ENCODE measurements around the gene SLC51B.

The SLC51B gene

DNA sequence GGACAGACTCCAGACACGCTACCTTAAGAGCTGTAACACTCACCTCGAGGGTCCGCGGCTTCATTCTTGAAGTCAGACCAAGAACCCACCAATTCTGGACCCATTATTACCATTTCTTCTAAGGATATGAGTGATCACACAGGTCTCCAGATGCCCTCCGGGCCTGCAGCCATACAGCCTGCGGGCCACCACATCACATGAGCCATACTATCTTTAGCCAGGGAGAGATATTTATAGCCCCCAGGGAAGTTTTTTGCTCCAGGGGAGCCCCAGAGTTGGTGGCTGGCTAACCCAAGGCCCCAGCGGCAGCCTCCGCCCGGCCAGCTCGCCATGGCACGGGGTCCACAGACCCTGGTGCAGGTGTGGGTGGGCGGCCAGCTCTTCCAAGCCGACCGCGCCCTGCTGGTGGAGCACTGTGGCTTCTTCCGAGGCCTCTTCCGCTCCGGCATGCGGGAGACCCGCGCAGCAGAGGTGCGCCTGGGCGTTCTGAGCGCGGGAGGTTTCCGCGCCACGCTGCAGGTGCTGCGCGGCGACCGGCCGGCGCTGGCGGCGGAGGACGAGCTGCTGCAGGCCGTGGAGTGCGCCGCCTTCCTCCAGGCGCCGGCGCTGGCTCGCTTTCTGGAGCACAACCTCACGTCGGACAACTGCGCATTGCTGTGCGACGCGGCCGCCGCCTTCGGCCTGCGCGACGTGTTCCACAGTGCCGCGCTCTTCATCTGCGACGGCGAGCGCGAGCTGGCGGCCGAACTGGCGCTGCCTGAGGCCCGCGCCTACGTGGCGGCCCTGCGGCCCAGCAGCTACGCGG is 31.5 kb downstream of the SLC51B start, which contains the start of gene KBTBD13:
Gene KBTBD13, plus strand, starts transcription at position 261 of the 805 bp plus-strand sequence. Its CDS starts 70 bp downstream, at position 331.
- no peak for DNase-seq (ENCODE audit: low read depth)
- TF ChIP-seq, protein P1, sequence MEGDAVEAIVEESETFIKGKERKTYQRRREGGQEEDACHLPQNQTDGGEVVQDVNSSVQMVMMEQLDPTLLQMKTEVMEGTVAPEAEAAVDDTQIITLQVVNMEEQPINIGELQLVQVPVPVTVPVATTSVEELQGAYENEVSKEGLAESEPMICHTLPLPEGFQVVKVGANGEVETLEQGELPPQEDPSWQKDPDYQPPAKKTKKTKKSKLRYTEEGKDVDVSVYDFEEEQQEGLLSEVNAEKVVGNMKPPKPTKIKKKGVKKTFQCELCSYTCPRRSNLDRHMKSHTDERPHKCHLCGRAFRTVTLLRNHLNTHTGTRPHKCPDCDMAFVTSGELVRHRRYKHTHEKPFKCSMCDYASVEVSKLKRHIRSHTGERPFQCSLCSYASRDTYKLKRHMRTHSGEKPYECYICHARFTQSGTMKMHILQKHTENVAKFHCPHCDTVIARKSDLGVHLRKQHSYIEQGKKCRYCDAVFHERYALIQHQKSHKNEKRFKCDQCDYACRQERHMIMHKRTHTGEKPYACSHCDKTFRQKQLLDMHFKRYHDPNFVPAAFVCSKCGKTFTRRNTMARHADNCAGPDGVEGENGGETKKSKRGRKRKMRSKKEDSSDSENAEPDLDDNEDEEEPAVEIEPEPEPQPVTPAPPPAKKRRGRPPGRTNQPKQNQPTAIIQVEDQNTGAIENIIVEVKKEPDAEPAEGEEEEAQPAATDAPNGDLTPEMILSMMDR (IDR thresholded peaks at IDR 0.05; ENCODE audit: insufficient read depth, low read depth, low read length, missing control alignments), result no peak
- H3K4me3 ChIP-seq (ENCODE audit: low read depth, low read length), result no peak within 1 kb of the TSS

DNA sequence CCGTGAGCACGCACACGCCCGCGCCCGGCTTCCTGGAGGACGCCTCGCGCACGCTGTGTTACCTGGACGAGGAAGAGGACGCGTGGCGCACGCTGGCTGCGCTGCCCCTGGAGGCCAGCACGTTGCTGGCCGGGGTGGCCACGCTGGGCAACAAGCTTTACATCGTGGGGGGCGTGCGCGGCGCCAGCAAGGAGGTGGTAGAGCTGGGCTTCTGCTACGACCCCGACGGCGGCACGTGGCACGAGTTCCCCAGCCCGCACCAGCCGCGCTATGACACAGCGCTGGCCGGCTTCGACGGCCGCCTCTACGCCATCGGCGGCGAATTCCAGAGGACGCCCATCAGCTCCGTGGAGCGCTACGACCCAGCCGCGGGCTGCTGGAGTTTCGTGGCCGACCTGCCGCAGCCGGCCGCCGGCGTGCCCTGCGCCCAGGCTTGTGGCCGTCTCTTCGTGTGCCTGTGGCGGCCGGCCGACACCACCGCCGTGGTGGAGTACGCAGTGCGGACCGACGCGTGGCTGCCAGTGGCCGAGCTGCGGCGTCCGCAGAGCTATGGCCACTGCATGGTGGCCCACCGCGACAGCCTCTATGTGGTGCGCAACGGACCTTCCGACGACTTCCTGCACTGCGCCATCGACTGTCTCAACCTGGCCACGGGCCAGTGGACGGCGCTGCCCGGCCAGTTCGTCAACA is 32.2 kb downstream of the SLC51B start:
- no peak overlapping the region for H3K4me3 ChIP-seq (ENCODE audit: low read depth, low read length)
- DNase-seq (ENCODE audit: low read depth), result no peak
- TF ChIP-seq, protein P1 (IDR thresholded peaks at IDR 0.05; ENCODE audit: insufficient read depth, low read depth, low read length, missing control alignments), result no peak

DNA sequence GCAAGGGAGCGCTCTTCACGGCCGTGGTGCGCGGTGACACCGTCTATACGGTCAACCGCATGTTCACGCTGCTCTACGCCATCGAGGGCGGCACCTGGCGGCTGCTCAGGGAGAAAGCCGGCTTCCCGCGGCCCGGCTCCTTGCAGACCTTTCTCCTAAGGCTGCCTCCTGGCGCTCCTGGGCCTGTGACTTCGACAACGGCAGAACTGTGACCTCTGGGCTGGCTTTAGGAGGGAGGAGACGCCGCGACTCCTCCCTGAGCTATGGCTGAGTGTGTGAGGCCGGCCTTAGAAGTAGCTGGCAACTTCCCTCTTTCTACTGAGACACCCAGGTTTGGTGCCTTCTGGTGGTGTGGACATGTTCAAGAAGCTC is 32.8 kb downstream of the SLC51B start:
- TF ChIP-seq, protein P1 (IDR thresholded peaks at IDR 0.05; ENCODE audit: insufficient read depth, low read depth, low read length, missing control alignments), result peak; percentile 9
- peak; percentile 20 for DNase-seq (ENCODE audit: low read depth)
- no peak overlapping the region for H3K4me3 ChIP-seq (ENCODE audit: low read depth, low read length)

DNA sequence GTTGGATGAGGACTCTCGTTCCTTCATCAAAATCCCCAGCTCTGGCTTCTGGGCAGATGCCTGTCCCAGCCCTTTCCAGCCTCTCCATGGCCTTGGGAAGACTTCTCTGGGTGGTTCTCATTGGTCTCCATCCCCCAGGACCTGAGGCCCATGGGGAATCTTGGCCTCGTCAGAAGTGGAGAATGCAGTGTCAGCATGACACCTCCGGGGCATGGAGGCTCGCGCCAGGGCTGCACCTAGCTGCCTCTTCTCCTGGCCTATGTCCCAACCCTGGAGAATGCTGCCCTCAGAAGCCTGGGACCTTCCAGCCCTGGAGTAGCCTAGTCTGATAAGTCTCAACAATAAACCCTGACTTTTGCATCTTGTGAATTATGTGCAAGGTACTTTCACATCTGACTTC is 34.4 kb downstream of the SLC51B start:
- no peak overlapping the region for H3K4me3 ChIP-seq (ENCODE audit: low read depth, low read length)
- TF ChIP-seq, protein P1 (IDR thresholded peaks at IDR 0.05; ENCODE audit: insufficient read depth, low read depth, low read length, missing control alignments), result no peak
- DNase-seq (ENCODE audit: low read depth), result no peak

DNA sequence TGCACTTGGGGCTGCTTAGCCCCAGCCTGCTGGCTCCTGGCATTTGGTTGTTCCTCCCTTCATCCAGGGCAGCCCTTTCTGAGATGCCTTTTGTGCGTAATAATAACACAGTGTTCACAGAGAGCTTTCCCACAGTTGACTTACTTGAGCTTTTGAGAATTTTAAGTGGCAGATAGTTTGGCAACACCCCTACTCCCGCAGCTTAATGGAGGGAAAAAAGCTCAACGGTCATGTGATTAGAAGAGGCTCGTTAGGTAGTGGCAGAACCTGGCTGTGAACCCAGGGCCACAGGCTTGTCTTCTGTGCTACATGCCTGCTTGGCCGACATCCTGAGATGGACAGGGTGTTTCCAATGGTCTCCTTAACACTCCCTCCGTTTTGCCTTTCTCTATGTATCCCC is 36.1 kb downstream of the SLC51B start:
- no peak for DNase-seq (ENCODE audit: low read depth)
- no peak overlapping the region for H3K4me3 ChIP-seq (ENCODE audit: low read depth, low read length)
- TF ChIP-seq, protein P1 (IDR thresholded peaks at IDR 0.05; ENCODE audit: insufficient read depth, low read depth, low read length, missing control alignments), result no peak

DNA sequence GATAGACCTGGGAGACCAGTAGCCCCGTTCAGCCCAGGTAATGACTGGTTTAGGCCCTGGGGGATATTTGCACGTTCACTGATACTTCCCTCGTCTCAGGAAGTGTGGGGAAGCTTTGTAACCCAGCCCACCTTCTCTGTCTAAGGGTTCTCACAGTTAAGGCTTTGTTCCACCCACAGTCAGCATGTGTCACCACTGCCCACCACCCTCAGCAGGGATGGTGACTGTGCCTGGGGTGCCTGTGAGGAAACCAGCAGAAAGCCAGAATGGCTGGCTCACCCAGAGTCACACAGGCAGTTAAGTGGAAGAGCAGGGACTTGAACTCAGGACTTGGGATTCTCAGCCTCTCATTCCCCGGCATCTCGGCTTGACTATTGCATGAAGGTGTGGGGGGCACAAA is 36.6 kb downstream of the SLC51B start:
- DNase-seq (ENCODE audit: low read depth), result no peak
- H3K4me3 ChIP-seq (ENCODE audit: low read depth, low read length), result no peak overlapping the region
- TF ChIP-seq, protein P1 (IDR thresholded peaks at IDR 0.05; ENCODE audit: insufficient read depth, low read depth, low read length, missing control alignments), result no peak
